WTC11 (cell line): ENCODE results near the gene CNTNAP2. TPM values are rescaled to one million over a fixed set of nuclear protein-coding genes. Genes with fewer than 3 reads are reported as not detected.

Source experiments
- ATF1 ChIP-seq: sonication (generic); formaldehyde crosslinking; IDR thresholded peaks from 2 replicates; pipeline ENCODE4 v1.8.1; 2023; ENCODE audit warnings: mild to moderate bottlenecking, moderate library complexity, missing genetic modification reagents
- CREB1 ChIP-seq: sonication (generic); formaldehyde crosslinking; IDR thresholded peaks from 2 replicates; pipeline ENCODE4 v1.8.0; 2023; ENCODE audit warnings: mild to moderate bottlenecking, missing genetic modification reagents
- EMX1 ChIP-seq: fragments of 250-450 bp; sonication (Bioruptor Pico); IDR thresholded peaks from 2 replicates; pipeline ENCODE4 v1.8.0; 2021; ENCODE audit warnings: mild to moderate bottlenecking
- ESRRA ChIP-seq: sonication (generic); formaldehyde crosslinking; IDR thresholded peaks from 2 replicates; pipeline ENCODE4 v1.8.1; 2022; ENCODE audit warnings: mild to moderate bottlenecking, missing genetic modification reagents, borderline replicate concordance
- GABPB1 ChIP-seq: sonication (generic); formaldehyde crosslinking; IDR thresholded peaks from 2 replicates; pipeline ENCODE4 v1.8.1; 2023; ENCODE audit warnings: mild to moderate bottlenecking, missing genetic modification reagents
- GTF2I ChIP-seq: fragments of 250-450 bp; sonication (Bioruptor Pico); conservative IDR thresholded peaks from 2 replicates; pipeline ENCODE4 v1.4.0; 2021; ENCODE audit warnings: mild to moderate bottlenecking
- IRF2 ChIP-seq: sonication (generic); formaldehyde crosslinking; IDR thresholded peaks from 2 replicates; pipeline ENCODE4 v1.8.0; 2022; ENCODE audit warnings: low read depth, missing genetic modification reagents, borderline replicate concordance
- JAZF1 ChIP-seq: fragments of 250-450 bp; sonication (Bioruptor Pico); IDR thresholded peaks from 2 replicates; pipeline ENCODE4 v1.9.0; 2021; ENCODE audit warnings: moderate library complexity, mild to moderate bottlenecking, inconsistent platforms
- JUN ChIP-seq: sonication (generic); formaldehyde crosslinking; IDR thresholded peaks from 2 replicates; pipeline ENCODE4 v1.8.0; 2023; ENCODE audit warnings: mild to moderate bottlenecking, missing genetic modification reagents
- NFE2L1 ChIP-seq: sonication (generic); formaldehyde crosslinking; IDR thresholded peaks from 2 replicates; pipeline ENCODE4 v1.8.1; 2023; ENCODE audit warnings: missing genetic modification reagents
- NR1H2 ChIP-seq: sonication (generic); formaldehyde crosslinking; IDR thresholded peaks from 2 replicates; pipeline ENCODE4 v1.9.0; 2021; ENCODE audit warnings: mild to moderate bottlenecking, moderate library complexity, missing genetic modification reagents
- NR2C2 ChIP-seq: sonication (generic); formaldehyde crosslinking; IDR thresholded peaks from 2 replicates; pipeline ENCODE4 v1.8.0; 2022; ENCODE audit warnings: mild to moderate bottlenecking, missing genetic modification reagents
- RELA ChIP-seq: sonication (generic); formaldehyde crosslinking; IDR thresholded peaks from 2 replicates; pipeline ENCODE4 v1.8.1; 2022; ENCODE audit warnings: missing genetic modification reagents, mild to moderate bottlenecking, borderline replicate concordance
- SOX15 ChIP-seq: fragments of 250-450 bp; sonication (Bioruptor Pico); IDR thresholded peaks from 2 replicates; pipeline ENCODE4 v1.9.0; 2021; ENCODE audit warnings: mild to moderate bottlenecking
- ZNF121 ChIP-seq: sonication (generic); formaldehyde crosslinking; IDR thresholded peaks from 2 replicates; pipeline ENCODE4 v1.8.0; 2023; ENCODE audit warnings: missing genetic modification reagents
- ZNF232 ChIP-seq: sonication (generic); formaldehyde crosslinking; IDR thresholded peaks from 2 replicates; pipeline ENCODE4 v1.8.0; 2022; ENCODE audit warnings: mild to moderate bottlenecking, missing genetic modification reagents
- ZNF423 ChIP-seq: fragments of 250-450 bp; sonication (Bioruptor Pico); IDR thresholded peaks from 2 replicates; pipeline ENCODE4 v2.1.2; 2022; ENCODE audit warnings: mild to moderate bottlenecking, moderate library complexity
- ZNF671 ChIP-seq: fragments of 250-450 bp; sonication (Bioruptor Pico); IDR thresholded peaks from 2 replicates; pipeline ENCODE4 v1.8.0; 2021; ENCODE audit warnings: mild to moderate bottlenecking
- total RNA-seq: library from RNA; stranded (reverse); gene quantifications from 3 replicates; pipeline ENCODE4 v1.2.3, GENCODE V29; 2021
- TF ChIP-seq, protein P1 (sequence below): sonication (generic); formaldehyde crosslinking; IDR thresholded peaks from 2 replicates; pipeline ENCODE4 v1.8.1; 2022; ENCODE audit warnings: mild to moderate bottlenecking, missing genetic modification reagents, moderate library complexity, borderline replicate concordance
- TF ChIP-seq, protein P2 (sequence below): sonication (generic); formaldehyde crosslinking; IDR thresholded peaks from 2 replicates; pipeline ENCODE4 v1.8.0; 2023; ENCODE audit warnings: missing genetic modification reagents, mild to moderate bottlenecking, borderline replicate concordance
- TF ChIP-seq, protein P3 (sequence below): fragments of 250-450 bp; sonication (Bioruptor Pico); IDR thresholded peaks from 2 replicates; pipeline ENCODE4 v1.9.0; 2021; ENCODE audit warnings: mild to moderate bottlenecking, borderline replicate concordance
- TF ChIP-seq, protein P4 (sequence below): fragments of 250-450 bp; sonication (Bioruptor Pico); IDR thresholded peaks from 2 replicates; pipeline ENCODE4 v1.9.0; 2021; ENCODE audit warnings: mild to moderate bottlenecking
- TF ChIP-seq, protein P5 (sequence below): sonication (generic); formaldehyde crosslinking; IDR thresholded peaks from 2 replicates; pipeline ENCODE4 v1.8.1; 2023; ENCODE audit warnings: mild to moderate bottlenecking, moderate library complexity, missing genetic modification reagents
- TF ChIP-seq, protein P6 (sequence below): sonication (generic); formaldehyde crosslinking; IDR thresholded peaks from 2 replicates; pipeline ENCODE4 v1.8.1; 2022; ENCODE audit warnings: mild to moderate bottlenecking, moderate library complexity, missing genetic modification reagents
- TF ChIP-seq, protein P7 (sequence below): sonication (generic); formaldehyde crosslinking; IDR thresholded peaks from 2 replicates; pipeline ENCODE4 v1.8.1; 2023; ENCODE audit warnings: mild to moderate bottlenecking, missing genetic modification reagents, moderate library complexity

The CNTNAP2 gene
- total RNA-seq, 1 experiment from 2014 or later, result 63.8 TPM

DNA sequence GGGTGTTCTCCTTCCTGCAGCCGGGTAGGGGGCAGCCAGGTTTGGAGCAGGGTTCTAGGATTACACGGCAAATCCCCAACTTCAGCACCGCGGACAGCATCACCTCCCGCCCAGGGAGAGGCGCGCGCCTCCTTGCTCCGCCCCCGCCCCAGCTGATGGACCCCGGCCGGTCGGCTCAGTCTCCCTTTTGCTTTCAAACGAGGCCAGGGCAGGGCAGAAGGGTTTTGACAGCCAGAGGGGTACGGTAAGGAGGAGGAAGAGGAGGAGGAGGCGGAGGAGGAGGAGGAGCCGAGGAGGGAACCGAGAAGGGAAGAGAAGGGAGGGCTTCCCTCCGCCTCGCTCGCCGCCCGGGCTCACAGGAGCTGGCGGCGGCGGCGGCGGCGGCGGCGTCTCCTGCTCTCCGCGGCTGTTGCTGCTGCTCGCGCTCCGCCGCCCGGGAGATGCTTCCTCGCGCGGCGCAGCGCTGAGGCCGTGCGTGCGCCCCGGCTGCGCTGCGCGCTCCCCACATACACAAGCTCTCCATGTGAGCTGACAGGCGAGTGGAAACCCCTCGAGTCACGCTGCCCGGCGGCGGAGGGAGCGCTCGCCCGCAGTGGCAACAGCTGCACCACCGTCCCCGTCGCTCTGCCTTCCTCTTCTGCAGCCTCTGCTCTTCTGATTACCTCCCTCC is 615 bp upstream of the CNTNAP2 start (continued):
- TF ChIP-seq, protein P1, sequence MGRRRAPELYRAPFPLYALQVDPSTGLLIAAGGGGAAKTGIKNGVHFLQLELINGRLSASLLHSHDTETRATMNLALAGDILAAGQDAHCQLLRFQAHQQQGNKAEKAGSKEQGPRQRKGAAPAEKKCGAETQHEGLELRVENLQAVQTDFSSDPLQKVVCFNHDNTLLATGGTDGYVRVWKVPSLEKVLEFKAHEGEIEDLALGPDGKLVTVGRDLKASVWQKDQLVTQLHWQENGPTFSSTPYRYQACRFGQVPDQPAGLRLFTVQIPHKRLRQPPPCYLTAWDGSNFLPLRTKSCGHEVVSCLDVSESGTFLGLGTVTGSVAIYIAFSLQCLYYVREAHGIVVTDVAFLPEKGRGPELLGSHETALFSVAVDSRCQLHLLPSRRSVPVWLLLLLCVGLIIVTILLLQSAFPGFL (CRISPR knock-in tag), result no peak
- TF ChIP-seq NFE2L1 (CRISPR knock-in tag), result peak; percentile 94
- TF ChIP-seq, protein P2, sequence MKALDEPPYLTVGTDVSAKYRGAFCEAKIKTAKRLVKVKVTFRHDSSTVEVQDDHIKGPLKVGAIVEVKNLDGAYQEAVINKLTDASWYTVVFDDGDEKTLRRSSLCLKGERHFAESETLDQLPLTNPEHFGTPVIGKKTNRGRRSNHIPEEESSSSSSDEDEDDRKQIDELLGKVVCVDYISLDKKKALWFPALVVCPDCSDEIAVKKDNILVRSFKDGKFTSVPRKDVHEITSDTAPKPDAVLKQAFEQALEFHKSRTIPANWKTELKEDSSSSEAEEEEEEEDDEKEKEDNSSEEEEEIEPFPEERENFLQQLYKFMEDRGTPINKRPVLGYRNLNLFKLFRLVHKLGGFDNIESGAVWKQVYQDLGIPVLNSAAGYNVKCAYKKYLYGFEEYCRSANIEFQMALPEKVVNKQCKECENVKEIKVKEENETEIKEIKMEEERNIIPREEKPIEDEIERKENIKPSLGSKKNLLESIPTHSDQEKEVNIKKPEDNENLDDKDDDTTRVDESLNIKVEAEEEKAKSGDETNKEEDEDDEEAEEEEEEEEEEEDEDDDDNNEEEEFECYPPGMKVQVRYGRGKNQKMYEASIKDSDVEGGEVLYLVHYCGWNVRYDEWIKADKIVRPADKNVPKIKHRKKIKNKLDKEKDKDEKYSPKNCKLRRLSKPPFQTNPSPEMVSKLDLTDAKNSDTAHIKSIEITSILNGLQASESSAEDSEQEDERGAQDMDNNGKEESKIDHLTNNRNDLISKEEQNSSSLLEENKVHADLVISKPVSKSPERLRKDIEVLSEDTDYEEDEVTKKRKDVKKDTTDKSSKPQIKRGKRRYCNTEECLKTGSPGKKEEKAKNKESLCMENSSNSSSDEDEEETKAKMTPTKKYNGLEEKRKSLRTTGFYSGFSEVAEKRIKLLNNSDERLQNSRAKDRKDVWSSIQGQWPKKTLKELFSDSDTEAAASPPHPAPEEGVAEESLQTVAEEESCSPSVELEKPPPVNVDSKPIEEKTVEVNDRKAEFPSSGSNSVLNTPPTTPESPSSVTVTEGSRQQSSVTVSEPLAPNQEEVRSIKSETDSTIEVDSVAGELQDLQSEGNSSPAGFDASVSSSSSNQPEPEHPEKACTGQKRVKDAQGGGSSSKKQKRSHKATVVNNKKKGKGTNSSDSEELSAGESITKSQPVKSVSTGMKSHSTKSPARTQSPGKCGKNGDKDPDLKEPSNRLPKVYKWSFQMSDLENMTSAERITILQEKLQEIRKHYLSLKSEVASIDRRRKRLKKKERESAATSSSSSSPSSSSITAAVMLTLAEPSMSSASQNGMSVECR (CRISPR knock-in tag), result peak; percentile 98
- TF ChIP-seq, protein P3, sequence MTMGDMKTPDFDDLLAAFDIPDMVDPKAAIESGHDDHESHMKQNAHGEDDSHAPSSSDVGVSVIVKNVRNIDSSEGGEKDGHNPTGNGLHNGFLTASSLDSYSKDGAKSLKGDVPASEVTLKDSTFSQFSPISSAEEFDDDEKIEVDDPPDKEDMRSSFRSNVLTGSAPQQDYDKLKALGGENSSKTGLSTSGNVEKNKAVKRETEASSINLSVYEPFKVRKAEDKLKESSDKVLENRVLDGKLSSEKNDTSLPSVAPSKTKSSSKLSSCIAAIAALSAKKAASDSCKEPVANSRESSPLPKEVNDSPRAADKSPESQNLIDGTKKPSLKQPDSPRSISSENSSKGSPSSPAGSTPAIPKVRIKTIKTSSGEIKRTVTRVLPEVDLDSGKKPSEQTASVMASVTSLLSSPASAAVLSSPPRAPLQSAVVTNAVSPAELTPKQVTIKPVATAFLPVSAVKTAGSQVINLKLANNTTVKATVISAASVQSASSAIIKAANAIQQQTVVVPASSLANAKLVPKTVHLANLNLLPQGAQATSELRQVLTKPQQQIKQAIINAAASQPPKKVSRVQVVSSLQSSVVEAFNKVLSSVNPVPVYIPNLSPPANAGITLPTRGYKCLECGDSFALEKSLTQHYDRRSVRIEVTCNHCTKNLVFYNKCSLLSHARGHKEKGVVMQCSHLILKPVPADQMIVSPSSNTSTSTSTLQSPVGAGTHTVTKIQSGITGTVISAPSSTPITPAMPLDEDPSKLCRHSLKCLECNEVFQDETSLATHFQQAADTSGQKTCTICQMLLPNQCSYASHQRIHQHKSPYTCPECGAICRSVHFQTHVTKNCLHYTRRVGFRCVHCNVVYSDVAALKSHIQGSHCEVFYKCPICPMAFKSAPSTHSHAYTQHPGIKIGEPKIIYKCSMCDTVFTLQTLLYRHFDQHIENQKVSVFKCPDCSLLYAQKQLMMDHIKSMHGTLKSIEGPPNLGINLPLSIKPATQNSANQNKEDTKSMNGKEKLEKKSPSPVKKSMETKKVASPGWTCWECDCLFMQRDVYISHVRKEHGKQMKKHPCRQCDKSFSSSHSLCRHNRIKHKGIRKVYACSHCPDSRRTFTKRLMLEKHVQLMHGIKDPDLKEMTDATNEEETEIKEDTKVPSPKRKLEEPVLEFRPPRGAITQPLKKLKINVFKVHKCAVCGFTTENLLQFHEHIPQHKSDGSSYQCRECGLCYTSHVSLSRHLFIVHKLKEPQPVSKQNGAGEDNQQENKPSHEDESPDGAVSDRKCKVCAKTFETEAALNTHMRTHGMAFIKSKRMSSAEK, result no peak
- TF ChIP-seq, protein P4, sequence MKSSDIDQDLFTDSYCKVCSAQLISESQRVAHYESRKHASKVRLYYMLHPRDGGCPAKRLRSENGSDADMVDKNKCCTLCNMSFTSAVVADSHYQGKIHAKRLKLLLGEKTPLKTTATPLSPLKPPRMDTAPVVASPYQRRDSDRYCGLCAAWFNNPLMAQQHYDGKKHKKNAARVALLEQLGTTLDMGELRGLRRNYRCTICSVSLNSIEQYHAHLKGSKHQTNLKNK, result no peak
- TF ChIP-seq IRF2 (CRISPR knock-in tag), result no peak
- TF ChIP-seq, protein P5, sequence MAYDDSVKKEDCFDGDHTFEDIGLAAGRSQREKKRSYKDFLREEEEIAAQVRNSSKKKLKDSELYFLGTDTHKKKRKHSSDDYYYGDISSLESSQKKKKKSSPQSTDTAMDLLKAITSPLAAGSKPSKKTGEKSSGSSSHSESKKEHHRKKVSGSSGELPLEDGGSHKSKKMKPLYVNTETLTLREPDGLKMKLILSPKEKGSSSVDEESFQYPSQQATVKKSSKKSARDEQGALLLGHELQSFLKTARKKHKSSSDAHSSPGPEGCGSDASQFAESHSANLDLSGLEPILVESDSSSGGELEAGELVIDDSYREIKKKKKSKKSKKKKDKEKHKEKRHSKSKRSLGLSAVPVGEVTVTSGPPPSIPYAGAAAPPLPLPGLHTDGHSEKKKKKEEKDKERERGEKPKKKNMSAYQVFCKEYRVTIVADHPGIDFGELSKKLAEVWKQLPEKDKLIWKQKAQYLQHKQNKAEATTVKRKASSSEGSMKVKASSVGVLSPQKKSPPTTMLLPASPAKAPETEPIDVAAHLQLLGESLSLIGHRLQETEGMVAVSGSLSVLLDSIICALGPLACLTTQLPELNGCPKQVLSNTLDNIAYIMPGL (CRISPR knock-in tag), result peak; percentile 37
- TF ChIP-seq NR1H2 (CRISPR knock-in tag), result no peak
- TF ChIP-seq CREB1 (CRISPR knock-in tag), result 0 out of 2 replicates have a peak, but pooled peaks have one; percentile 55
- TF ChIP-seq ATF1, result 0 out of 2 replicates have a peak, but pooled peaks have one; percentile 73
- no peak for TF ChIP-seq JAZF1 (CRISPR knock-in tag)
- no peak for TF ChIP-seq ZNF671 (CRISPR knock-in tag)
- no peak; the same call in 1 of the 2 replicates for TF ChIP-seq EMX1
- peak; percentile 78; the same call in 1 of the 2 replicates for TF ChIP-seq JUN (CRISPR knock-in tag)
- TF ChIP-seq, protein P6, sequence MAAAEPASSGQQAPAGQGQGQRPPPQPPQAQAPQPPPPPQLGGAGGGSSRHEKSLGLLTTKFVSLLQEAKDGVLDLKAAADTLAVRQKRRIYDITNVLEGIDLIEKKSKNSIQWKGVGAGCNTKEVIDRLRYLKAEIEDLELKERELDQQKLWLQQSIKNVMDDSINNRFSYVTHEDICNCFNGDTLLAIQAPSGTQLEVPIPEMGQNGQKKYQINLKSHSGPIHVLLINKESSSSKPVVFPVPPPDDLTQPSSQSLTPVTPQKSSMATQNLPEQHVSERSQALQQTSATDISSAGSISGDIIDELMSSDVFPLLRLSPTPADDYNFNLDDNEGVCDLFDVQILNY (CRISPR knock-in tag), result peak; percentile 87; the same call in 1 of the 2 replicates
- peak; percentile 34; the same call in 1 of the 2 replicates for TF ChIP-seq NR2C2 (CRISPR knock-in tag)
- no peak for TF ChIP-seq ESRRA (CRISPR knock-in tag)
- TF ChIP-seq, protein P7, sequence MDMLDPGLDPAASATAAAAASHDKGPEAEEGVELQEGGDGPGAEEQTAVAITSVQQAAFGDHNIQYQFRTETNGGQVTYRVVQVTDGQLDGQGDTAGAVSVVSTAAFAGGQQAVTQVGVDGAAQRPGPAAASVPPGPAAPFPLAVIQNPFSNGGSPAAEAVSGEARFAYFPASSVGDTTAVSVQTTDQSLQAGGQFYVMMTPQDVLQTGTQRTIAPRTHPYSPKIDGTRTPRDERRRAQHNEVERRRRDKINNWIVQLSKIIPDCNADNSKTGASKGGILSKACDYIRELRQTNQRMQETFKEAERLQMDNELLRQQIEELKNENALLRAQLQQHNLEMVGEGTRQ (CRISPR knock-in tag), result peak; percentile 32; the same call in 1 of the 2 replicates
- no peak for TF ChIP-seq ZNF423
- TF ChIP-seq ZNF232 (CRISPR knock-in tag), result peak; percentile 97
- TF ChIP-seq GABPB1 (CRISPR knock-in tag), result no peak
- TF ChIP-seq ZNF121 (CRISPR knock-in tag), result no peak
- peak; percentile 64; the same call in 1 of the 2 replicates for TF ChIP-seq RELA
- TF ChIP-seq GTF2I (CRISPR knock-in tag), result no peak
- TF ChIP-seq SOX15 (CRISPR knock-in tag), result no peak
